NT2/D1 (cell line): ENCODE results near the gene FRY.

Experiments
- DNase-seq: peaks from one replicate; pipeline ENCODE4 v3.0.0-alpha.2; 2011; ENCODE audit warnings: low read depth, low spot score
- H3K27me3 ChIP-seq: 2 replicates; pipeline ENCODE4 v1.6.0; 2011; ENCODE audit warnings: mild to moderate bottlenecking; ENCODE audit not compliant: insufficient read length, insufficient read depth
- H3K36me3 ChIP-seq: 2 replicates; pipeline ENCODE4 v1.6.1; 2011; ENCODE audit warnings: mild to moderate bottlenecking, low read length, mixed read lengths; ENCODE audit not compliant: insufficient read depth, insufficient read length
- H3K4me1 ChIP-seq: 2 replicates; pipeline ENCODE4 v1.5.1; 2011; ENCODE audit not compliant: insufficient read depth, insufficient read length
- H3K4me3 ChIP-seq: 2 replicates; pipeline ENCODE4 v1.5.1; 2011; ENCODE audit warnings: low read depth; ENCODE audit not compliant: insufficient read length
- H3K9ac ChIP-seq: 2 replicates; pipeline ENCODE4 v1.6.0; 2011; ENCODE audit warnings: low read depth; ENCODE audit not compliant: insufficient read length
- H3K9me3 ChIP-seq: 2 replicates; pipeline ENCODE4 v1.5.1; 2011; ENCODE audit warnings: mild to moderate bottlenecking, low read length; ENCODE audit not compliant: insufficient read depth
- SUZ12 ChIP-seq: IDR thresholded peaks from 2 replicates; pipeline ENCODE4 v1.6.1; 2011; ENCODE audit not compliant: insufficient read length, insufficient read depth; ENCODE audit errors: extremely low read depth
- YY1 ChIP-seq: IDR thresholded peaks from 2 replicates; pipeline ENCODE4 v1.6.1; 2011; ENCODE audit not compliant: insufficient read length, insufficient read depth
- ZNF274 ChIP-seq: IDR thresholded peaks from 2 replicates; pipeline ENCODE4 v1.6.1; 2011; ENCODE audit warnings: mild to moderate bottlenecking, low read depth, low read length

The FRY gene

GRCh38 chr13:32008518-32009175 is 22.9 kb upstream of the FRY start:
- H3K9me3 ChIP-seq: no peaks in the 10 kb centered on the region
- TF ChIP-seq ZNF274: no peak
- no peak for TF ChIP-seq SUZ12
- no peak for TF ChIP-seq YY1
- no peaks in the 10 kb centered on the region for H3K4me1 ChIP-seq
- no peak overlapping the region for H3K9ac ChIP-seq
- DNase-seq: no peak
- H3K27me3 ChIP-seq: no peaks in the 10 kb centered on the region
- H3K36me3 ChIP-seq: no peaks in the 10 kb centered on the region
- H3K4me3 ChIP-seq: no peak overlapping the region

GRCh38 chr13:32009362-32009761 is 22.2 kb upstream of the FRY start:
- TF ChIP-seq YY1: no peak
- TF ChIP-seq SUZ12: no peak
- H3K4me3 ChIP-seq: no peak overlapping the region
- no peak overlapping the region for H3K9ac ChIP-seq

GRCh38 chr13:32010136-32010535 is 21.4 kb upstream of the FRY start:
- no peak for DNase-seq
- Histone ChIP-seq H3K9me3 (no peaks in the 10 kb centered on the region), H3K27me3 (no peaks in the 10 kb centered on the region), H3K36me3 (no peaks in the 10 kb centered on the region), H3K9ac (no peak overlapping the region), H3K4me3 (no peak overlapping the region), H3K4me1 (no peaks in the 10 kb centered on the region)
- no peak for TF ChIP-seq ZNF274
- TF ChIP-seq SUZ12: no peak
- no peak for TF ChIP-seq YY1

More at GRCh38 chr13:32009362-32009761, 22.2 kb upstream of the FRY start:
- Histone ChIP-seq H3K36me3 (no peaks in the 10 kb centered on the region), H3K4me1 (no peaks in the 10 kb centered on the region), H3K27me3 (no peaks in the 10 kb centered on the region), H3K9me3 (no peaks in the 10 kb centered on the region)
- no peak for DNase-seq

- no peak for TF ChIP-seq SUZ12
- TF ChIP-seq ZNF274: no peak
- no peak for TF ChIP-seq YY1
- no peaks in the 10 kb centered on the region for H3K27me3 ChIP-seq
- no peak overlapping the region for H3K9ac ChIP-seq
- no peak for DNase-seq
- no peaks in the 10 kb centered on the region for H3K36me3 ChIP-seq
- no peaks in the 10 kb centered on the region for H3K4me1 ChIP-seq
- H3K4me3 ChIP-seq: no peak overlapping the region
- no peaks in the 10 kb centered on the region for H3K9me3 ChIP-seq
Observed at GRCh38 chr13:32011971-32012370, 19.6 kb upstream of the FRY start.

- Histone ChIP-seq H3K4me3 (no peak overlapping the region), H3K27me3 (no peaks in the 10 kb centered on the region), H3K9me3 (no peaks in the 10 kb centered on the region), H3K9ac (no peak overlapping the region), H3K4me1 (no peaks in the 10 kb centered on the region), H3K36me3 (no peaks in the 10 kb centered on the region)
- TF ChIP-seq YY1 (no peak), SUZ12 (no peak), ZNF274 (no peak)
- no peak for DNase-seq
Observed at GRCh38 chr13:32013181-32013580, 18.4 kb upstream of the FRY start.

- H3K36me3 ChIP-seq: no peaks in the 10 kb centered on the region
- no peak for DNase-seq
- H3K27me3 ChIP-seq: no peaks in the 10 kb centered on the region
Observed at GRCh38 chr13:32016119-32016518, 15.5 kb upstream of the FRY start.

GRCh38 chr13:32016631-32017030 is 14.9 kb upstream of the FRY start:
- Histone ChIP-seq H3K9ac (no peak overlapping the region), H3K4me3 (no peak overlapping the region), H3K9me3 (no peaks in the 10 kb centered on the region), H3K27me3 (no peaks in the 10 kb centered on the region), H3K36me3 (no peaks in the 10 kb centered on the region), H3K4me1 (no peaks in the 10 kb centered on the region)
- no peak for TF ChIP-seq SUZ12
- no peak for TF ChIP-seq YY1
- TF ChIP-seq ZNF274: no peak
- DNase-seq: no peak

More at GRCh38 chr13:32016119-32016518, 15.5 kb upstream of the FRY start:
- TF ChIP-seq SUZ12 (no peak), ZNF274 (no peak), YY1 (no peak)
- Histone ChIP-seq H3K9ac (no peak overlapping the region), H3K4me1 (no peaks in the 10 kb centered on the region), H3K4me3 (no peak overlapping the region), H3K9me3 (no peaks in the 10 kb centered on the region)
